ENCODE results near the gene VILL.
"Not testable (repeated sequence)": the region's sequence is repeated elsewhere in the genome, so short reads cannot be mapped to it uniquely, and the experiment has no call there.

The VILL gene

GRCh38 chr3:38039899-38040261 is 49.3 kb downstream of the VILL start:
- no peak for DNase-seq

- no peak for DNase-seq
Measured at GRCh38 chr3:38040401-38040800, 49.8 kb downstream of the VILL start.

- DNase-seq: no peak
Measured at GRCh38 chr3:38043486-38043885, 52.9 kb downstream of the VILL start.

GRCh38 chr3:38046027-38046426 is 55.4 kb downstream of the VILL start:
- DNase-seq: no peak

GRCh38 chr3:38046821-38047220 is 56.2 kb downstream of the VILL start:
- no peak for DNase-seq

- DNase-seq: no peak
Measured at GRCh38 chr3:38047896-38048295, 57.3 kb downstream of the VILL start.

- no peak for DNase-seq
Measured at GRCh38 chr3:38049358-38050126, 59.0 kb downstream of the VILL start.

- DNase-seq: no peak
Measured at GRCh38 chr3:38051131-38051530, 60.5 kb downstream of the VILL start.

GRCh38 chr3:38053286-38053685 is 62.7 kb downstream of the VILL start:
- not testable (repeated sequence) for DNase-seq

GRCh38 chr3:38053813-38054498 is 63.4 kb downstream of the VILL start:
- DNase-seq: not testable (repeated sequence)

GRCh38 chr3:38054499-38055001 is 64.0 kb downstream of the VILL start:
- DNase-seq: no peak

All from NCI-H510A treated with DMSO at 0.1 percent for 48 hours (cell line).